ENCODE data around the gene HNMT. TPM values are rescaled to one million over a fixed set of nuclear protein-coding genes. Genes with fewer than 3 reads are reported as not detected.

The HNMT gene
- total and polyA plus RNA-seq, 2 of the 8 experiments (the other 6 are each of a cell fraction or from before 2014, with no cell fraction given) = 1.6 to 3.6 TPM

DNA sequence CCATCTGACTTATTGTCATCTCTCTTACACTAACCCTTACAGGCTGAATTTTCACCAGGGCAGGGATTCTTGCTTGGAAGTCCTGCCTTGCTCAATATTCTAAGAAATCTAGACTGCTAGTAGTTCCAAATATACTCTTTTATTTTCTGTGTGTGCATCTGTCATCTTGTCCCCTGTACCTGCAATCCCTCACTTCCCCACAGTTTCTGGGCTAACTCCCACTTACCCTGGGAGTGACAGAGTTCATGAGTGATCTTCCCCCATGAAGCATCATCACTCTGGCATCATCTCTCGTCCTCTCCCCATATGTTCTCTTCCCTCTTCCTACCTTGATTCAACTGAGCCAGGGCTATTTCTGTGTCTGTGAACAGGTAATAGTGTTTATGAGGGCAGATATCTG is 35.7 kb downstream of the HNMT start:
- H3K4me1 ChIP-seq (replicated peaks in 1 of 4; ENCODE audit: control insufficient read depth in 3 of 4, insufficient read depth in 4 of 4, low read length in 3 of 4) = no peaks in the 10 kb centered on the region
- H3K9me3 ChIP-seq (ENCODE audit: insufficient read depth in 2 of 2, low read depth in 1 of 2, low read length in 1 of 2) = no peaks in the 10 kb centered on the region
- no peak overlapping the region for H4K5ac ChIP-seq (ENCODE audit: insufficient read length, low read depth, low read length)
- H3K4me2 ChIP-seq (ENCODE audit: insufficient read depth in 1 of 2, low read depth in 2 of 2, low read length in 2 of 2) = no peak overlapping the region
- H2AK5ac ChIP-seq (ENCODE audit: low read depth, low read length) = no peak overlapping the region
- no peak overlapping the region for H2AFZ ChIP-seq (ENCODE audit: low read length)
- WGBS, 2 experiments (ENCODE audit: extremely low coverage in 1 of 2, insufficient coverage in 1 of 2, insufficient read length in 1 of 2, insufficient replicate concordance in 2 of 2, low coverage in 1 of 2, low lambda C conversion rate in 2 of 2, missing lambda C conversion rate in 1 of 2) = 75% methylated on average over 1 of the region's 1 CpG; no CpG with 5 or more reads in 1 of the 2 experiments
- no peaks in the 10 kb centered on the region for H3K79me1 ChIP-seq (ENCODE audit: low read depth, low read length)
- H3K36me3 ChIP-seq (ENCODE audit: control insufficient read depth in 2 of 4, insufficient read depth in 4 of 4, low read length in 3 of 4) = no peaks in the 10 kb centered on the region
- no peaks in the 10 kb centered on the region for H3K27me3 ChIP-seq (replicated peaks in 1 of 4; ENCODE audit: control insufficient read depth in 3 of 4, extremely low read depth in 1 of 4, insufficient read depth in 3 of 4, low read length in 3 of 4)
- no peak overlapping the region for H2BK15ac ChIP-seq (ENCODE audit: low read length)
- no peaks in the 10 kb centered on the region for H3K23me2 ChIP-seq (ENCODE audit: low read depth, low read length)
- CTCF ChIA-PET (ENCODE audit: partially characterized antibody) = no interaction called here
- H3K4ac ChIP-seq (replicated peaks; ENCODE audit: insufficient read length, low read depth, low read length) = no peak overlapping the region
- H4K8ac ChIP-seq (ENCODE audit: extremely low read depth, insufficient read depth, low read length) = no peak overlapping the region
- no peak overlapping the region for H2BK20ac ChIP-seq (ENCODE audit: low read length)
- H3K79me2 ChIP-seq (ENCODE audit: control insufficient read depth in 1 of 2, insufficient read depth in 2 of 2, low read length in 2 of 2) = no peaks in the 10 kb centered on the region
- no peak overlapping the region for H3K56ac ChIP-seq (replicated peaks; ENCODE audit: insufficient read length, low read depth, low read length)
- no peak overlapping the region for H3K9ac ChIP-seq (replicated peaks in 1 of 4; ENCODE audit: extremely low read depth in 1 of 4, low read depth in 3 of 4, low read length in 3 of 4)
- H3K23ac ChIP-seq (ENCODE audit: insufficient read length) = no peak overlapping the region
- no peak overlapping the region for H4K91ac ChIP-seq (replicated peaks; ENCODE audit: insufficient read length, low read length)
- H4K20me1 ChIP-seq (replicated peaks in 1 of 2; ENCODE audit: control insufficient read depth in 1 of 2, insufficient read depth in 2 of 2, low read length in 2 of 2) = no peaks in the 10 kb centered on the region
- H2BK12ac ChIP-seq (ENCODE audit: low read depth, low read length) = no peak overlapping the region
- H3K18ac ChIP-seq (ENCODE audit: extremely low read depth, low read length) = no peak overlapping the region
- DNase-seq (ENCODE audit: low read depth in 1 of 2, low spot score in 2 of 2) (no peak), FAIRE-seq (no peak)
- H3K4me3 ChIP-seq (ENCODE audit: extremely low read depth in 1 of 4, insufficient read depth in 2 of 4, low read depth in 3 of 4, low read length in 4 of 4) = no peak overlapping the region
- H2BK120ac ChIP-seq (replicated peaks; ENCODE audit: low read depth, low read length) = no peak overlapping the region
- TF ChIP-seq CHD1 (IDR thresholded peaks at IDR 0.05; ENCODE audit: low read depth, low read length) (no peak), ASH2L (IDR thresholded peaks at IDR 0.05; ENCODE audit: low read length) (no peak), SIN3A (conservative IDR thresholded peaks at IDR 0.05 in 1 of 2, IDR thresholded peaks at IDR 0.05 in 1 of 2; ENCODE audit: low read depth in 1 of 2, low read length in 2 of 2) (no peak), YY1 (IDR thresholded peaks at IDR 0.05; ENCODE audit: low read depth, low read length) (no peak), HDAC2 (IDR thresholded peaks at IDR 0.05; ENCODE audit: borderline replicate concordance in 1 of 2, low read depth in 2 of 2, low read length in 2 of 2) (no peak), GTF2F1 (IDR thresholded peaks at IDR 0.05; ENCODE audit: borderline replicate concordance, low read depth, low read length) (no peak), KDM4A (IDR thresholded peaks at IDR 0.05; ENCODE audit: low read depth, low read length, severe bottlenecking) (no peak)
- TF ChIP-seq, protein P1, sequence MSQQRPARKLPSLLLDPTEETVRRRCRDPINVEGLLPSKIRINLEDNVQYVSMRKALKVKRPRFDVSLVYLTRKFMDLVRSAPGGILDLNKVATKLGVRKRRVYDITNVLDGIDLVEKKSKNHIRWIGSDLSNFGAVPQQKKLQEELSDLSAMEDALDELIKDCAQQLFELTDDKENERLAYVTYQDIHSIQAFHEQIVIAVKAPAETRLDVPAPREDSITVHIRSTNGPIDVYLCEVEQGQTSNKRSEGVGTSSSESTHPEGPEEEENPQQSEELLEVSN (IDR thresholded peaks at IDR 0.05) = no peak
- no peak overlapping the region for H2BK5ac ChIP-seq (ENCODE audit: low read depth, low read length)
- no peak overlapping the region for H3K27ac ChIP-seq (ENCODE audit: low read depth, low read length)
- no peak overlapping the region for H3K14ac ChIP-seq (ENCODE audit: insufficient read length)
- POLR2A ChIA-PET (ENCODE audit: partially characterized antibody) = no interaction called here
